Bronchial epithelial cell (primary cell): ENCODE data around the gene SUSD5. TPM values are rescaled to one million over a fixed set of nuclear protein-coding genes. Genes with fewer than 3 reads are reported as not detected.

Experiments
- DNase-seq: peaks from one replicate; pipeline ENCODE4 v3.0.0-alpha.2; 2010; ENCODE audit warnings: low read depth
- FAIRE-seq: peaks from 2 replicates; lab custom pipeline; 2011; peaks lifted over from hg19 to GRCh38; lab: Jason Lieb, UNC
- H3K27me3 ChIP-seq: 2 replicates; pipeline ENCODE4 v1.5.1; 2011; ENCODE audit warnings: low read length; ENCODE audit not compliant: control insufficient read depth, insufficient read depth
- H3K36me3 ChIP-seq: 2 replicates; pipeline ENCODE4 v1.5.1; 2011; ENCODE audit warnings: low read length; ENCODE audit not compliant: control insufficient read depth, insufficient read depth
- H3K4me3 ChIP-seq: 2 replicates; pipeline ENCODE4 v1.5.1; 2011; ENCODE audit warnings: mild to moderate bottlenecking, low read depth, low read length, control low read depth
- CTCF ChIP-seq: IDR thresholded peaks from 2 replicates; pipeline ENCODE4 v1.5.1; 2011; ENCODE audit warnings: mild to moderate bottlenecking, moderate library complexity, low read length, control low read depth, inconsistent platforms; ENCODE audit not compliant: insufficient read depth, severe bottlenecking
- total RNA-seq: library from RNA; depleted of rRNA; stranded (reverse); fragments of >200 nt; gene quantifications from 2 replicates; pipeline ENCODE4 v1.2.1, GENCODE V29; 2014

Gene SUSD5
- total RNA-seq, 1 donor from 2014 or later: not detected

GRCh38 chr3:33212406-33212805 lies 6.2 kb downstream of the SUSD5 start:
- TF ChIP-seq CTCF: no peak
- FAIRE-seq: no peak

GRCh38 chr3:33211444-33211843 lies 7.2 kb downstream of the SUSD5 start:
- TF ChIP-seq CTCF: no peak
- FAIRE-seq (peak; percentile 23), DNase-seq (peak; percentile 91)
- no peaks in the 10 kb centered on the region for H3K36me3 ChIP-seq
- no peaks in the 10 kb centered on the region for H3K27me3 ChIP-seq
- H3K4me3 ChIP-seq: no peak overlapping the region

More at GRCh38 chr3:33212406-33212805, 6.2 kb downstream of the SUSD5 start:
- DNase-seq: no peak
- Histone ChIP-seq H3K4me3 (no peak overlapping the region), H3K36me3 (no peaks in the 10 kb centered on the region), H3K27me3 (peaks cover 2% of the 10 kb centered on the region)

GRCh38 chr3:33209357-33209756 lies 9.3 kb downstream of the SUSD5 start:
- TF ChIP-seq CTCF: no peak
- no peaks in the 10 kb centered on the region for H3K27me3 ChIP-seq
- FAIRE-seq (no peak), DNase-seq (no peak)
- no peaks in the 10 kb centered on the region for H3K36me3 ChIP-seq
- H3K4me3 ChIP-seq: no peak overlapping the region

DNA sequence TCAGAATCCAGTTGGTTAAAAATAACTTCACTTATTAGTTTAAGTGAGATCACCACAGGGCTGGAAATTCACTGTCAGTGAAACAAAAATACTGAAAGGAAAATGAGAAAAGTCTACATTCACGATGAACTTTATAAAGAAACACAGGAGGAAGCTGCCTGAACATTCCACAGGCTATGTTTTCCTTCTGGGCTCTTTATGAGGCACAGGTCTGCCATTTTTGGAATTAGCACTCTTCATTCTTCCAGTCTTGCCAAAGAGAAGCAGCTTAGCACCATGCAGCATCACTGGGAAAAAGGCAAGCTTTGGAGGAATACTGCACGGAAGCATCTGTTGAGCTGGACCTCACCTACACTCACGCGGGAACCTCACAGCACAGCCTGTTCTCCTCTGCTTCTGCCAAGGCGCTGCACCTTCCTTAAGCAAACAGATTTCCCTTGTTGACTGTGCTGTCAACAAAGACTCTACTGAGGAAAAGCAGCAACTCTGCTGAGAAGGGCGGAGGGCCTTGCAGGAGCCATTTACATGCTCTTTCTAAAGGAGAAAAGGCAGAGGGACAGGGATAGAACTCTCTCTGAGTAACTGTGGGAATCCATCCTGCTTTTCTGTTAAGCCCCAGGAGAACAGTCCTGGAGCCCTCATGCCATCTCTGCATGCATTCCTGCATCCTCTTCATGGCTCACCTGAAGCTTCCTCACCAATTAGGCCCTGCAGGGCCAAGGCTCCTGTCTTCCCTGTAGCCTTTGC lies 15.7 kb downstream of the SUSD5 start:
- no peaks in the 10 kb centered on the region for H3K27me3 ChIP-seq
- DNase-seq: no peak
- FAIRE-seq: no peak
- H3K36me3 ChIP-seq: no peaks in the 10 kb centered on the region
- H3K4me3 ChIP-seq: no peak overlapping the region
- TF ChIP-seq CTCF: no peak

- peak; percentile 36 for FAIRE-seq
- no peak for DNase-seq
- Histone ChIP-seq H3K4me3 (no peak overlapping the region), H3K36me3 (no peaks in the 10 kb centered on the region), H3K27me3 (no peaks in the 10 kb centered on the region)
- TF ChIP-seq CTCF: no peak
Measured at GRCh38 chr3:33201195-33201594, 17.4 kb downstream of the SUSD5 start.

GRCh38 chr3:33196538-33196937 lies 22.1 kb downstream of the SUSD5 start:
- FAIRE-seq (no peak), DNase-seq (no peak)
- TF ChIP-seq CTCF: no peak

More at GRCh38 chr3:33196538-33196937, 22.1 kb downstream of the SUSD5 start:
- no peak overlapping the region for H3K4me3 ChIP-seq
- no peaks in the 10 kb centered on the region for H3K27me3 ChIP-seq
- H3K36me3 ChIP-seq: no peaks in the 10 kb centered on the region
